CD4-positive, alpha-beta T cell treated with Interleukin-2 at 100 ng/mL for 4 hours (primary cell): ENCODE results near the gene PA2G4.
A peak's percentile ranks its signal among the peaks of the same experiment; 100 is the strongest.
"Not testable (repeated sequence)": the region's sequence is repeated elsewhere in the genome, so short reads cannot be mapped to it uniquely, and the experiment has no call there.

Experiments used
- DNase-seq: peaks from one replicate; pipeline ENCODE4 v3.0.0-alpha.2; 2020; ENCODE audit warnings: low spot score

Gene PA2G4

GRCh38 chr12:56099787-56100186, 4.6 kb upstream of the PA2G4 start:
- no peak for DNase-seq

GRCh38 chr12:56101045-56101444, 3.3 kb upstream of the PA2G4 start:
- no peak for DNase-seq

- DNase-seq = no peak
These were observed 1.7 kb upstream of the PA2G4 start for GRCh38 chr12:56102683-56103065.

- DNase-seq = peak; percentile 45
These were observed 1.2 kb upstream of the PA2G4 start for GRCh38 chr12:56103066-56103711.

GRCh38 chr12:56103823-56104108, 593 bp upstream of the PA2G4 start:
- DNase-seq = no peak

GRCh38 chr12:56104815-56105608, 653 bp downstream of the PA2G4 start:
- DNase-seq = no peak

- DNase-seq = no peak
These were observed 1.2 kb downstream of the PA2G4 start for GRCh38 chr12:56105609-56105902.

GRCh38 chr12:56107242-56107641, 2.9 kb downstream of the PA2G4 start:
- no peak for DNase-seq

- DNase-seq = no peak
These were observed 6.2 kb downstream of the PA2G4 start for GRCh38 chr12:56110571-56110970.

GRCh38 chr12:56114084-56114483, 9.7 kb downstream of the PA2G4 start:
- no peak for DNase-seq

- no peak for DNase-seq
These were observed 11.0 kb downstream of the PA2G4 start for GRCh38 chr12:56115329-56115728.

GRCh38 chr12:56116267-56117081, 12.1 kb downstream of the PA2G4 start, which contains the start of gene RPL41:
Gene RPL41 (plus strand): TSS chr12:56116633.
- peak; percentile 95 for DNase-seq

- not testable (repeated sequence) for DNase-seq
These were observed 12.8 kb downstream of the PA2G4 start for GRCh38 chr12:56117082-56117706.

- peak; percentile 99 for DNase-seq
These were observed 13.7 kb downstream of the PA2G4 start, which contains the start of gene ZC3H10 for GRCh38 chr12:56117778-56118687. Gene ZC3H10 (plus strand): TSS chr12:56118266. CDS start chr12:56120563, 2,297 bp downstream.

- no peak for DNase-seq
These were observed 14.5 kb downstream of the PA2G4 start for GRCh38 chr12:56118688-56119357.

GRCh38 chr12:56119361-56119796, 15.0 kb downstream of the PA2G4 start:
- DNase-seq = peak; percentile 77

- no peak for DNase-seq
These were observed 15.9 kb downstream of the PA2G4 start for GRCh38 chr12:56120158-56120846.

- no peak for DNase-seq
These were observed 17.0 kb downstream of the PA2G4 start for GRCh38 chr12:56121204-56121870.

- no peak for DNase-seq
These were observed 18.3 kb downstream of the PA2G4 start for GRCh38 chr12:56122637-56123036.

GRCh38 chr12:56124133-56124532, 19.8 kb downstream of the PA2G4 start:
- DNase-seq = no peak
